Activated CD4-positive, alpha-beta memory T cell treated with anti-CD3 and anti-CD28 coated beads, Interleukin-2, amount 10 ng/mL, durations not matched to agents 7 days and 5 days (primary cell): ENCODE data around the gene RRAGD. TPM values are rescaled to one million over a fixed set of nuclear protein-coding genes. Genes with fewer than 3 reads are reported as not detected.

Experiments
- CTCF ChIA-PET: fragments of 350-600 bp; sonication (Branson Sonifier 250); formaldehyde crosslinking; loops from one replicate; lab custom pipeline; 2021; ENCODE audit warnings: antibody characterized with exemption, inconsistent platforms; lab: Charles Lee
- POLR2A ChIA-PET: fragments of 350-600 bp; sonication (Branson Sonifier 250); formaldehyde crosslinking; loops from one replicate; lab custom pipeline; 2021; ENCODE audit warnings: antibody characterized with exemption; lab: Charles Lee
- DNase-seq: peaks from one replicate; pipeline ENCODE4 v3.0.0-alpha.2; 2020
- H3K27ac Mint-ChIP-seq: one replicate; pipeline ENCODE4 v1.8.0; 2021; ENCODE audit warnings: mild to moderate bottlenecking, mixed read lengths
- H3K27me3 Mint-ChIP-seq: one replicate; pipeline ENCODE4 v1.8.0; 2021; ENCODE audit warnings: mixed read lengths
- H3K36me3 Mint-ChIP-seq: one replicate; pipeline ENCODE4 v1.8.0; 2021; ENCODE audit warnings: low read depth, mixed read lengths
- H3K4me1 Mint-ChIP-seq: one replicate; pipeline ENCODE4 v1.8.0; 2021; ENCODE audit warnings: mixed read lengths
- H3K4me3 Mint-ChIP-seq: one replicate; pipeline ENCODE4 v1.8.0; 2021; ENCODE audit warnings: mild to moderate bottlenecking, mixed read lengths
- H3K9me3 Mint-ChIP-seq: one replicate; pipeline ENCODE4 v1.8.0; 2021; ENCODE audit warnings: mixed read lengths
- total RNA-seq, 2 experiments: library from RNA; stranded (reverse); gene quantifications; one replicate each; pipeline ENCODE4 v1.2.3, GENCODE V29; 2021

RRAGD gene, protein sequence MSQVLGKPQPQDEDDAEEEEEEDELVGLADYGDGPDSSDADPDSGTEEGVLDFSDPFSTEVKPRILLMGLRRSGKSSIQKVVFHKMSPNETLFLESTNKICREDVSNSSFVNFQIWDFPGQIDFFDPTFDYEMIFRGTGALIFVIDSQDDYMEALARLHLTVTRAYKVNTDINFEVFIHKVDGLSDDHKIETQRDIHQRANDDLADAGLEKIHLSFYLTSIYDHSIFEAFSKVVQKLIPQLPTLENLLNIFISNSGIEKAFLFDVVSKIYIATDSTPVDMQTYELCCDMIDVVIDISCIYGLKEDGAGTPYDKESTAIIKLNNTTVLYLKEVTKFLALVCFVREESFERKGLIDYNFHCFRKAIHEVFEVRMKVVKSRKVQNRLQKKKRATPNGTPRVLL
- 10 to 100 TPM; 11.3 to 11.6 TPM for total RNA-seq

DNA sequence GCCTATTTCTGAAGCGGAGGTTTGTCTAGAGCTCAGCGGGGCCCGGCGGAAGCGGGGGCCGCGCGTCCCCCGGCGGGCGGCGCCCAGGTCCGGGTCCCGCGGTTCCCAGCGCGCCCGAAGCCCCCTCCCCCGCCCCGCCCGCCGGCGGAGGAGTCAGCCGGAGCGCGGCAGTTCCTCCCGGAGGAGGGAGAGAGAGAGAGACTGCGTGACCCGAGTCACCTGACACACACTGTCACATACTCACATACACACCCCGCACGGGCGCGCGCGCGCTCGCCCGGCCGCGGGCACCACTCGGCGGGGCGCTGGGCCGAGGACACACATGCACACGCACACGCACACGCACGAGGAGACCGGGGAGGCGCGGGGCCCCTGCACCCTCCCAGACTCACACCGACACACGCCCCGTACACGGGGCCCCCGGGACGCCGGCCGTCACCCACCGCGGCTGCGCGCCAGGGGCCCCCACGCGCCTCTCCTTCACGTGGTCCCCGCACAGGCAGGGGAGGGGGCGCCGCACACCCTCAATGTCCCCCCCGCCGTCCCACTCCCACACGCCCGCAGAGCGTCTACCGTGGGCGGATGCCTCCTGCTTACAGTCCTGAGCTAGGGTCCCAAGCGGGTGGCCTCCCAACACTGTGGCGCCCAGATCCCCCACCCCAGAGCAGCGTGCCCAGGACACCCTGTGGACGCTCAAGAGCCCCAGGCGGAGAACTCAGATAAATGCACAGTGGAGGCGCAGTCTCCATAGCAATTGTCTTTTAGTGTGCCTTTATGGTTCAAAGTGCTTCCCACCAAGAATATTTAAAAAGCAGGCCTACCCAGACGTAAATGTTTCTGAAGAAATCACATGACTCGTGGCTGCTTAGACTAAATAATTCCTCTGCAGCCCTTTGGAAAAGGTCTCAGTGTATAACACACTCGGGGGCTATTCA is at the start of gene RRAGD:
Gene RRAGD, minus strand, starts transcription at position 203 of the 935 bp plus-strand sequence. CDS start 280 bp downstream, outside the sequence.
- peak within 1 kb of the TSS; percentile 89 for H3K4me3 Mint-ChIP-seq
- ChIA-PET CTCF (interaction anchor here (1.2 to 1.8 kb wide), 5 partner anchors 18 to 197 kb away, joined by 3 to 8 read pairs (median 5); no protein-coding TSS in a partner anchor), POLR2A (interaction anchor here (1.0 to 3.0 kb wide), 6 partner anchors 36 to 332 kb away, joined by 3 to 12 read pairs (median 6); partner anchors contain the start of genes LYRM2, PM20D2 and PNRC1)
- no peak within 1 kb of the TSS for H3K27ac Mint-ChIP-seq
- H3K4me1 Mint-ChIP-seq = peaks cover 18% of the 10 kb centered on the region
- H3K36me3 Mint-ChIP-seq = no peaks in the 10 kb centered on the region
- H3K27me3 Mint-ChIP-seq = peaks cover 46% of the 10 kb centered on the region
- H3K9me3 Mint-ChIP-seq = no peaks in the 10 kb centered on the region
- DNase-seq = peak; percentile 70

DNA sequence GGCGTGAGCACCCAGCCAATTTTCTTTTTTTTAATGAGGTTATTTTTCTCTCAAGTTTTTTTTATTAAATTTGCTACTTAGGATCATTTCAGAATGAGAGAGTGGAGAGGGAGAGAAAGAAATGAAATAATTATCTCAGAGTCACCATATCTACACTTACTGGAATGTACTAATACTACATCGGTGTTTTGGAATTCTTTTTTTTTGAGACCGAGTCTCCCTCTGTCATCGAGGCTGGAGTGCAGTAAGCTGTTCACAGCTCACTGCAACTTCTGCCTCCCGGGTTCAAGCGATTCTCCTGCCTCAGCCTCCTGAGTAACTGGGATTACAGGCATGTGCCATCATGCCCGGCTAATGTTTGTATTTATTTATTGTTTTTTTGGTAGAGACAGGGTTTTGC is 48.6 kb upstream of the RRAGD start:
- Mint-ChIP-seq H3K27ac (no peak overlapping the region), H3K4me3 (no peak overlapping the region), H3K9me3 (no peaks in the 10 kb centered on the region), H3K27me3 (no peaks in the 10 kb centered on the region), H3K36me3 (no peaks in the 10 kb centered on the region), H3K4me1 (no peaks in the 10 kb centered on the region)
- POLR2A ChIA-PET = no interaction called here
- CTCF ChIA-PET = no interaction called here
- no peak for DNase-seq

DNA sequence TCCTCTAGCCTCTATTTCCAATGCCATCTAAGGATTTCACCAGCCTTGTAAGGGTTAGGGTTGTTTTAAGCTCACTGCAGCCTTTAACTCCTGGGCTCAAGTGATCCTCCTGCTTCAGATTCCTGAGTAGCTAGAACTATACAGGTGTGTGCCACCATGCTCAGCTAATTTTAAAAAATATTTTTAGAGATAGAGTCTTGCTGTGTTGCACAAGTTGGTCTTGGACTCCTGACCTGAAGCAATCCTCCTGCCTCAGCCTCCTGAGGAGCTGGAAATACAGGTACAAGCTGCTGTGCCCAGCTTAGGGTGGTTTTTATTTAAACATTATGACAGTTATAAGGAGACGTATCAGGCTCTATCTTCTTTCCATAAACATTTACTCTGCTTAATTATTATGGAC is 47.4 kb upstream of the RRAGD start:
- ChIA-PET CTCF (interaction anchor here (0.8 kb wide), 1 partner anchor 16 kb away, joined by 3 read pairs; no protein-coding TSS in a partner anchor), POLR2A (interaction anchor here (2.0 kb wide), 1 partner anchor 10 kb away, joined by 7 read pairs; no protein-coding TSS in a partner anchor)
- Mint-ChIP-seq H3K36me3 (no peaks in the 10 kb centered on the region), H3K4me3 (no peak overlapping the region), H3K27ac (no peak overlapping the region), H3K27me3 (no peaks in the 10 kb centered on the region), H3K4me1 (no peaks in the 10 kb centered on the region), H3K9me3 (no peaks in the 10 kb centered on the region)
- DNase-seq = no peak

DNA sequence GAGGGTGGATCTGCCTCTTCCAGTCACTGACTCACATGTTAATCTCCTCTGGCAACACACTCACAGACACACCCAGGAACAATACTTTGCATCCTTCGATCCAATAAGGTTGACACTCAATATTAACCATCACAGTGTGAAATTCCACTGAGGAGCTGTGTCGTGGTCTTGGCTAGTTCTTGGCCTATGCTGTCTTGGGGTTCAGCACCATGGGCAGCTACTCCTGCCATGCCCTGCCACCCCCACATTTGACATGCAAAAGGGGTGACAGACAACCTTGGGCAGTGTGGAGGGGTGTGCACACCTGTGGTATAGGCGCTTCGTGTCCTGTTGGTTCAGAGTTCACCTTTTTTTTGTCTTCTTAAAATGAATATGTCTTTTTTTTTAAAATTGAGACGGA is 46.6 kb upstream of the RRAGD start:
- no peak overlapping the region for H3K4me3 Mint-ChIP-seq
- CTCF ChIA-PET = no interaction called here
- H3K4me1 Mint-ChIP-seq = no peaks in the 10 kb centered on the region
- no peaks in the 10 kb centered on the region for H3K36me3 Mint-ChIP-seq
- H3K9me3 Mint-ChIP-seq = no peaks in the 10 kb centered on the region
- H3K27me3 Mint-ChIP-seq = no peaks in the 10 kb centered on the region
- POLR2A ChIA-PET = interaction anchor here (2.0 kb wide), 1 partner anchor 10 kb away, joined by 7 read pairs; no protein-coding TSS in a partner anchor
- H3K27ac Mint-ChIP-seq = no peak overlapping the region
- DNase-seq = no peak

DNA sequence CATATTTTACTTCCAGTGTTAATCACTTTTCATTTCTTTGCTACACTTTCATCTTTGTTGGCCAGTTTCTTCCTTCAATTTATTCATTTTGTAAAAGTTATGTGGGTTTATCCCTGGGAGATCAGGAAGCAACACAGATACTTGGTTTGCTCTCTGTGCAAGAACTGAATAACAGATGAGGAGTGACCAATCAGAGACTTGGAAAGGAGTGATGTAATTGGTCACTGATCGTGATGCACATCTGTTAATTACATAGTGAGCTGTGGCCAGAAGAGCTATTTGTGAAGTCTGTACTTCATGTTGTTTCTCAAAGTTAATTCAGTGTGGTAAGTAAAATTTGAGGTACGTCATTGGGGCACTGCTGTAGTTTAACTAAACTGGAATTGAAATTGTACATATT is 42.2 kb upstream of the RRAGD start:
- Mint-ChIP-seq H3K27me3 (no peaks in the 10 kb centered on the region), H3K27ac (no peak overlapping the region), H3K4me1 (no peaks in the 10 kb centered on the region), H3K4me3 (no peak overlapping the region), H3K36me3 (no peaks in the 10 kb centered on the region), H3K9me3 (no peaks in the 10 kb centered on the region)
- CTCF ChIA-PET = no interaction called here
- POLR2A ChIA-PET = no interaction called here
- DNase-seq = no peak

DNA sequence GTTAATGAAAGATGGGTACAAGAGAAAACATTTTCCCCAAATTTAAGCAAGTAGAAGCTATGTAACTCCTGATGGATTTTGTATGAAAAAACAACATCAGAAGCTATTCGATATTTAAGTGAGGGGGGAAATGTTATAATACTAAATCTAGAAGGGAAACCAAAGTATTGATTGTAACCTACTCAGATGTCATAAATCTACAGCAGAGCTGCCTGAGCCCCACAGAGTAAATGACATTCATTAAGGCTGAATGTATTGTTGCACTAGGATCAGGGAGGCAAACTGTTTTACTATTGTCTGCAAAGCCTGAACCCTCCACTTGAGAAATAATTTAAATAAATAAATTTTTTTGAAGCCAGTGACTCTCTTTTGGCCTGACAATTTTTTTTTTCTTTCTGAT is 40.2 kb upstream of the RRAGD start:
- Mint-ChIP-seq H3K27me3 (peaks cover 4% of the 10 kb centered on the region), H3K36me3 (no peaks in the 10 kb centered on the region), H3K4me3 (no peak overlapping the region), H3K4me1 (no peaks in the 10 kb centered on the region), H3K9me3 (no peaks in the 10 kb centered on the region), H3K27ac (no peak overlapping the region)
- DNase-seq = no peak
- POLR2A ChIA-PET = no interaction called here
- CTCF ChIA-PET = interaction anchor here (0.9 to 1.3 kb wide), 3 partner anchors 20 to 80 kb away, joined by 3 read pairs; partner anchors contain the start of gene ANKRD6

DNA sequence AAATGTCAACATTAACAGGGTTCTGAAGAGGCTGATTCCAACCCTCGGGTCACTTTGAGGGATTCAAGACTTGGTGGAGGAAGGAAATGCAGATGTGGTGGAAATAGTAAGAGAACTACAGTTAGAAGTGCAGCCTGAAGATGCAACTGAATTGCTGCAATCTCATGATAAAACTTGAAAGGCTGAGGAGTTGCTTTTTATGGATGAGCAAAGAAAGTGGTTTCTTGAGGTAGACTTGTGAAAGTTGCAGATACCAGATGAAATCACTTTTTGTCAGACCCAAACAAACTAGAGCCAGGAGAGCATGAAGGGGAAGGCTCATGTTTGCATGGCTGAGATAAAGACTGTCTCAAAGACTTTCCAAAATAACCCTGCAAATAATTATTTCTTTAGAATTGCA is 37.1 kb upstream of the RRAGD start:
- Mint-ChIP-seq H3K4me3 (no peak overlapping the region), H3K27me3 (peaks cover 4% of the 10 kb centered on the region), H3K36me3 (no peaks in the 10 kb centered on the region), H3K9me3 (no peaks in the 10 kb centered on the region), H3K4me1 (no peaks in the 10 kb centered on the region), H3K27ac (no peak overlapping the region)
- DNase-seq = no peak
- CTCF ChIA-PET = interaction anchor here (1.2 kb wide), 1 partner anchor 8 kb away, joined by 3 read pairs; no protein-coding TSS in a partner anchor
- POLR2A ChIA-PET = no interaction called here

DNA sequence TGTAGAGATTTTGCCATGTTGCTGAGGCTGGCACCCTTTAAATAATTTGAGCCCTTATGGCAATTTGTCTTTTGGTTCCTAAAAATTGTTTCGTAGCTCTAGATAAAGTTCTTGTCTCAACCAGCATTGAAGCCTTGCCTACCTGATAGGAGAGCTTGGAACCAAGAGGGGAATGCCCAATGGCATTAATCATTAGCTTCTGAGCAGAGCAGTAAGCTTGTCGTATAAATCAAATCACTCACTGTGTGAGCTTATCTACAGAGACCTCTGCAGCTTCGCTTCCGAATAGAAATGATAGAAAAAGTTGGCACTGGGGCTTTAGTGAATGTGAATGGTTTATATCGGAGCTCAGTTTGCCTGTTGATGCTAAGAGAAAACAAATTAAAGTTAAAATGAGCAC is 31.6 kb upstream of the RRAGD start:
- Mint-ChIP-seq H3K4me3 (no peak overlapping the region), H3K9me3 (no peaks in the 10 kb centered on the region), H3K27ac (no peak overlapping the region), H3K27me3 (peaks cover 7% of the 10 kb centered on the region), H3K36me3 (no peaks in the 10 kb centered on the region), H3K4me1 (no peaks in the 10 kb centered on the region)
- no peak for DNase-seq
- ChIA-PET CTCF (interaction anchor here (5.3 kb wide), 1 partner anchor 12 kb away, joined by 17 read pairs; the partner anchor contains the start of gene ANKRD6), POLR2A (no interaction called here)

DNA sequence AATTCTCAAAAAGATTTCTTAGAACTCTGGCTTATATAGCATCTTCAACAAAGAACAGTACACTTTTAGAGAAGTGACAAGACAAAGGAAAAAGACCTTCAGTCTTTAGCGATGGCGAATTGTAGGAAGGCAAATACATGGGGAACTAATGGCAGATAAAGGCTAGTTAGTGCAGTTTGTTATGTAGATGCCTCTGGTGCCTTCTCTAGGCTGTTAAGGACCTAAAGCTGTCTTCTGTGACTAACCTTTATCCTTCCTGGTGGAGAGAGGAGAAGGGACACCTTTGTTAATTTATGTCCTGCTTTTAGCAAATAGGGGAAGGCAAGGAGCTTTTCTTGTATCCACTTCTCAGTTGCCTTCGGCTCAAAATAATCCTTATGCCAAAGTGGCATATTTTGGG is 28.1 kb upstream of the RRAGD start:
- no peak for DNase-seq
- CTCF ChIA-PET = interaction anchor here (1.0 kb wide), 1 partner anchor 10 kb away, joined by 3 read pairs; no protein-coding TSS in a partner anchor
- H3K4me3 Mint-ChIP-seq = no peak overlapping the region

DNA sequence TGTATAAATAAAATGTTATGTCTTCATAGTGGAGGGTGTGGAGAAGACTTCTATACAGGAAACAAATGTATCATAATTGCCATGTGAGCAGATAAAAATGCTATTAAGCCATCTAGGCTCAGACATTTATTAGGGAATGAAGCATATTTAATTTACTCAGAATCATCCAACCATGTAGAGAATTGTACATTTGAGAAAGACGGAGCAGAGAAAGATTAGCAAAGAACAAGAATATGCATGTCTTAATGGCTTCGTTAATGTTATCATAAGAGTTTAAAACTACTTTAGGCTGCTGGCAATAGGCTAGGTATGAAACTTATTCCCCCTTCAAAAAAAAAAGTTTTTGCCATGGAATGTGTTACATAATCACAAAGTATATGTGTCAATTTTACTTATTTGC is 26.9 kb upstream of the RRAGD start:
- no peak for DNase-seq
- Mint-ChIP-seq H3K27me3 (peaks cover 23% of the 10 kb centered on the region), H3K27ac (no peak overlapping the region), H3K4me1 (peaks cover under 1% of the 10 kb centered on the region), H3K36me3 (no peaks in the 10 kb centered on the region), H3K9me3 (no peaks in the 10 kb centered on the region), H3K4me3 (no peak overlapping the region)
- ChIA-PET POLR2A (no interaction called here), CTCF (no interaction called here)

More for the DNA sequence above, 28.1 kb upstream of the RRAGD start:
- POLR2A ChIA-PET = no interaction called here
- Mint-ChIP-seq H3K27me3 (peaks cover 13% of the 10 kb centered on the region), H3K27ac (no peak overlapping the region), H3K4me1 (no peaks in the 10 kb centered on the region), H3K9me3 (no peaks in the 10 kb centered on the region), H3K36me3 (no peaks in the 10 kb centered on the region)

DNA sequence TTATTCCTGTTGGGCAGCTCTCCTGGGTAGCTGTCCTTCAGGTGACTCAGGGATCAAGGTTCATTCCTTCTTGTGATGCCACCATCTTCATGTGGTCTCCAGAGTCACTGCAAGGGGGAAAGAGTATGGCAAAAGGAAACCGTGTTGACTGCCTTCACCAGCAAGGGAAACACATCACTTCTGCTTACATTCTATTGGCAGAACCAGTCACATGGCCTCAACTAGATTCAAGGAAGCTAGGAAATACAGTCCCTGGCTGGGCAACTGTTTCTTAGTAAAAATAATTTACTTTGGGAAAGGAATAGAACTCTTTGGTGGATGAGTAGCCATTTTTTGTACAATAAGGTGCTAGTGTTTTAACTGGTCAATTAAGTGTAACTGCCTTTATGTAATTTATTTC is 26.2 kb upstream of the RRAGD start:
- Mint-ChIP-seq H3K4me3 (no peak overlapping the region), H3K36me3 (no peaks in the 10 kb centered on the region), H3K27ac (no peak overlapping the region), H3K4me1 (peaks cover 5% of the 10 kb centered on the region), H3K27me3 (peaks cover 26% of the 10 kb centered on the region), H3K9me3 (no peaks in the 10 kb centered on the region)
- POLR2A ChIA-PET = no interaction called here
- CTCF ChIA-PET = interaction anchor here (1.5 to 2.5 kb wide), 2 partner anchors 66 to 175 kb away, joined by 3 to 10 read pairs; no protein-coding TSS in a partner anchor
- DNase-seq = no peak

DNA sequence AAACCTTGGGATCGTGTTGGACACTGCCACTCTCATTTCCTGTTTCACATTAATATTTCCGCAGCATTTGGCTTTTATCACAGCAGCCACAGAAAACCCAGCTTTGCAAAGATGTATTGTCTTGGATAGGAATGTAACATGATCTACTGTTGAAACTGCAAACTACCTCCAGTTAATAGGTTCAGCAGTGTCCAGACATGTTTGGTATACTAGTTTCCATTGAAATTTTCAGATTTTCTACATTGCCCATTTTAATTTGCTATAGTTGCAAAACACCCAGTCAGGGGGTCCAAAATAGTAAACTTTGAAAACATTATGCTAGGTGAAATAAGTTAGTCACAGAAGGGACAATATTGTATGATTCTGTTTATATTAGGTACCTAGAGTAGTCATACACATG is 24.2 kb upstream of the RRAGD start:
- ChIA-PET POLR2A (interaction anchor here (0.9 kb wide), 1 partner anchor 202 kb away, joined by 4 read pairs; the partner anchor contains the start of gene LYRM2), CTCF (interaction anchor here (1.2 to 2.5 kb wide), 2 partner anchors 63 to 173 kb away, joined by 5 to 10 read pairs; no protein-coding TSS in a partner anchor)
- Mint-ChIP-seq H3K27ac (no peak overlapping the region), H3K36me3 (no peaks in the 10 kb centered on the region), H3K9me3 (no peaks in the 10 kb centered on the region), H3K27me3 (peaks cover 25% of the 10 kb centered on the region), H3K4me1 (peaks cover 13% of the 10 kb centered on the region), H3K4me3 (no peak overlapping the region)
- no peak for DNase-seq
